Body of pancreas (tissue), 4 donors: ENCODE results near the gene WDR3. TPM values are rescaled to one million over a fixed set of nuclear protein-coding genes. Genes with fewer than 3 reads are reported as not detected.

Experiments used
- ATAC-seq: fragments of 150-250 bp; one replicate; pipeline ENCODE4 v1.9.1; 2016
- DNase-seq, 4 donors: peaks; one replicate each; pipeline ENCODE4 v3.0.0-alpha.2; 2019
- H3K27ac ChIP-seq, 4 donors: fragments of 200-600 bp; sonication (generic); 1 replicate in 3 of 4; 2 replicates in 1 of 4; pipeline versions ENCODE4 v1.5.1 to v1.6.1; 2016 to 2019; ENCODE audit warnings: mild to moderate bottlenecking in 1 of 4, mixed read lengths in 1 of 4, moderate library complexity in 1 of 4
- H3K27me3 ChIP-seq, 2 donors: fragments of 200-600 bp; sonication (generic); one replicate each; pipeline ENCODE4 v1.6.0; 2016; ENCODE audit warnings: mild to moderate bottlenecking in 1 of 2
- H3K36me3 ChIP-seq, 2 donors: fragments of 200-600 bp; sonication (generic); replicated peaks in 1 of 2; 2 replicates each; pipeline ENCODE4 v1.5.1; 2016; ENCODE audit warnings: low read depth in 2 of 2; ENCODE audit not compliant: insufficient read depth in 1 of 2
- H3K4me1 ChIP-seq: fragments of 200-600 bp; sonication (generic); one replicate; pipeline ENCODE4 v1.6.0; 2016
- H3K4me3 ChIP-seq, 2 donors: fragments of 200-600 bp; sonication (generic); 1 replicate in 1 of 2; 2 replicates in 1 of 2; pipeline ENCODE4 v1.5.1; 2016 to 2019
- H3K9me3 ChIP-seq, 3 donors: fragments of 200-600 bp; sonication (generic); 1 replicate in 2 of 3; 2 replicates in 1 of 3; pipeline ENCODE4 v1.5.1; 2016
- CTCF ChIP-seq, 7 experiments: fragments of 450-650 bp in 4 of 7; fragments of 200-600 bp in 3 of 7; sonication (generic) in 3 of 7; IDR thresholded peaks; one replicate each; pipeline ENCODE4 v1.5.1; 2016 to 2019; ENCODE audit warnings: antibody characterized with exemption in 7 of 7
- POLR2A ChIP-seq, 3 donors: fragments of 450-650 bp; IDR thresholded peaks; one replicate each; pipeline ENCODE4 v1.6.1; 2016; ENCODE audit warnings: antibody characterized with exemption in 3 of 3, mild to moderate bottlenecking in 2 of 3
- WGBS, 2 donors: methylation state at CpG; one replicate each; pipeline ENCODE4 v1.1.5; 2017; 5-methylcytosine and 5-hydroxymethylcytosine counted together
- intact Hi-C: fragments of 100-400 bp; cut with DNase I; formaldehyde crosslinking; loops from one replicate; pipeline ENCODE4 v1.15.1; 2023
- total RNA-seq, 2 donors: library from RNA; depleted of rRNA; stranded (reverse); fragments of >200 nt; gene quantifications; one replicate each; pipeline ENCODE4 v1.1.0, GENCODE V29; 2016

WDR3 gene
- total RNA-seq, 2 donors from 2014 or later = 5.3 to 8.8 TPM

- H3K27me3 ChIP-seq = no peaks in the 10 kb centered on the region
- H3K27ac ChIP-seq = peak overlapping the region in 3 of 4 donors; percentile 72 to 94 (median 93)
- intact Hi-C loops = no loop called here
- H3K36me3 ChIP-seq = peaks cover 1 to 6% of the 10 kb centered on the region in 2 donors
- ATAC-seq (no peak), DNase-seq (no peak)
- H3K9me3 ChIP-seq = no peaks in the 10 kb centered on the region
- TF ChIP-seq POLR2A (IDR thresholded peaks at IDR 0.05) = no peak
- no peak for TF ChIP-seq CTCF (IDR thresholded peaks at IDR 0.05)
- 0 to 2% methylated on average over 12 of the region's 12 CpGs for WGBS, 2 donors
- peaks cover 47% of the 10 kb centered on the region for H3K4me1 ChIP-seq
- H3K4me3 ChIP-seq = peak overlapping the region; percentile 84 to 89
Observed at GRCh38 chr1:117930173-117930447, 571 bp downstream of the WDR3 start.

- TF ChIP-seq POLR2A (IDR thresholded peaks at IDR 0.05) (no peak), CTCF (IDR thresholded peaks at IDR 0.05) (no peak)
- DNase-seq (no peak), ATAC-seq (no peak)
- Histone ChIP-seq H3K27ac (peak overlapping the region in 3 of 4 donors; percentile 72 to 94 (median 93)), H3K9me3 (no peaks in the 10 kb centered on the region), H3K27me3 (no peaks in the 10 kb centered on the region), H3K36me3 (peaks cover 1 to 6% of the 10 kb centered on the region in 2 donors), H3K4me1 (peaks cover 47% of the 10 kb centered on the region), H3K4me3 (peak overlapping the region; percentile 84 to 89)
- intact Hi-C loops = no loop called here
- whole genome bisulfite sequencing, 2 donors = 3% methylated on average over 6 of the region's 6 CpGs
Observed at GRCh38 chr1:117930484-117930883, 945 bp downstream of the WDR3 start.

GRCh38 chr1:117932576-117932975 is 3.0 kb downstream of the WDR3 start:
- 64 to 78% methylated on average over 4 of the region's 4 CpGs for whole genome bisulfite sequencing, 2 donors

GRCh38 chr1:117933769-117934168 is 4.2 kb downstream of the WDR3 start:
- intact Hi-C loops = no loop called here
- Histone ChIP-seq H3K4me1 (peaks cover 32% of the 10 kb centered on the region), H3K27ac (no peak overlapping the region), H3K4me3 (no peak overlapping the region), H3K36me3 (peaks cover 6 to 11% of the 10 kb centered on the region in 2 donors), H3K27me3 (no peaks in the 10 kb centered on the region), H3K9me3 (no peaks in the 10 kb centered on the region)
- TF ChIP-seq POLR2A (IDR thresholded peaks at IDR 0.05) (no peak), CTCF (IDR thresholded peaks at IDR 0.05) (no peak)
- DNase-seq (no peak), ATAC-seq (no peak)
- 82 to 84% methylated on average over 2 of the region's 2 CpGs for WGBS, 2 donors

More at GRCh38 chr1:117932576-117932975, 3.0 kb downstream of the WDR3 start:
- H3K9me3 ChIP-seq = no peaks in the 10 kb centered on the region
- H3K4me3 ChIP-seq = no peak overlapping the region
- peaks cover 41% of the 10 kb centered on the region for H3K4me1 ChIP-seq
- no peak for TF ChIP-seq POLR2A (IDR thresholded peaks at IDR 0.05)
- TF ChIP-seq CTCF (IDR thresholded peaks at IDR 0.05) = no peak
- no peak overlapping the region for H3K27ac ChIP-seq
- intact Hi-C loops = no loop called here
- no peaks in the 10 kb centered on the region for H3K27me3 ChIP-seq
- ATAC-seq (no peak), DNase-seq (no peak)
- H3K36me3 ChIP-seq = peaks cover 5 to 6% of the 10 kb centered on the region in 2 donors

GRCh38 chr1:117942293-117942692 is 12.8 kb downstream of the WDR3 start:
- DNase-seq (no peak), ATAC-seq (no peak)
- intact Hi-C loops = no loop called here
- H3K27ac ChIP-seq = no peak overlapping the region
- H3K36me3 ChIP-seq = peaks cover 0 to 70% of the 10 kb centered on the region in 2 donors
- no peaks in the 10 kb centered on the region for H3K27me3 ChIP-seq
- H3K9me3 ChIP-seq = no peaks in the 10 kb centered on the region
- no peak overlapping the region for H3K4me3 ChIP-seq
- TF ChIP-seq CTCF (IDR thresholded peaks at IDR 0.05) (no peak), POLR2A (IDR thresholded peaks at IDR 0.05) (no peak)
- 93 to 100% methylated on average over 2 of the region's 2 CpGs for WGBS, 2 donors
- no peaks in the 10 kb centered on the region for H3K4me1 ChIP-seq
